H9 (cell line): ENCODE results near the gene PLD1. TPM values are rescaled to one million over a fixed set of nuclear protein-coding genes. Genes with fewer than 3 reads are reported as not detected.

ENCODE experiments used
- DNase-seq: peaks from one replicate; pipeline ENCODE4 v3.0.0-alpha.2; 2017
- H2AFZ ChIP-seq: one replicate; pipeline ENCODE4 v1.6.1; 2013; ENCODE audit warnings: mild to moderate bottlenecking, low read length, control low read depth, moderate library complexity
- H2AK5ac ChIP-seq: 2 replicates; pipeline ENCODE4 v1.6.1; 2013; ENCODE audit warnings: low read length, control low read depth, mixed read lengths; ENCODE audit not compliant: insufficient read length
- H2BK120ac ChIP-seq: one replicate; pipeline ENCODE4 v1.6.1; 2013; ENCODE audit warnings: low read depth, mild to moderate bottlenecking, low read length, control low read depth, inconsistent platforms; ENCODE audit not compliant: poor library complexity, severe bottlenecking
- H2BK12ac ChIP-seq: 2 replicates; pipeline ENCODE4 v1.6.1; 2013; ENCODE audit warnings: low read length, control low read depth, mixed read lengths, low read depth; ENCODE audit not compliant: insufficient read length
- H2BK15ac ChIP-seq: 2 replicates; pipeline ENCODE4 v1.6.1; 2013; ENCODE audit warnings: low read depth, low read length, control low read depth
- H2BK20ac ChIP-seq: one replicate; pipeline ENCODE4 v1.6.1; 2013; ENCODE audit warnings: low read depth, mild to moderate bottlenecking, low read length, control low read depth, inconsistent platforms; ENCODE audit not compliant: poor library complexity, severe bottlenecking
- H2BK5ac ChIP-seq: 2 replicates; pipeline ENCODE4 v1.6.1; 2013; ENCODE audit warnings: low read length, control low read depth, mixed read lengths; ENCODE audit not compliant: insufficient read length
- H3K14ac ChIP-seq: 2 replicates; pipeline ENCODE4 v1.6.1; 2013; ENCODE audit warnings: low read length, control low read depth; ENCODE audit not compliant: insufficient read depth
- H3K18ac ChIP-seq: 2 replicates; pipeline ENCODE4 v1.6.1; 2013; ENCODE audit warnings: low read depth, mild to moderate bottlenecking, mixed read lengths, low read length, control low read depth; ENCODE audit not compliant: insufficient read length
- H3K23ac ChIP-seq: 2 replicates; pipeline ENCODE4 v1.6.1; 2013; ENCODE audit warnings: low read length, control low read depth, mixed read lengths, low read depth; ENCODE audit not compliant: insufficient read length
- H3K23me2 ChIP-seq: 2 replicates; pipeline ENCODE4 v1.6.1; 2013; ENCODE audit warnings: low read depth, mild to moderate bottlenecking, mixed read lengths, low read length, control low read depth; ENCODE audit not compliant: insufficient read length, poor library complexity, severe bottlenecking
- H3K27ac ChIP-seq: 2 replicates; pipeline ENCODE4 v1.5.1; 2013; ENCODE audit warnings: low read length, control low read depth, mixed read lengths, low read depth; ENCODE audit not compliant: insufficient read length
- H3K27me3 ChIP-seq: 2 replicates; pipeline ENCODE4 v1.6.1; 2013; ENCODE audit warnings: low read length, control low read depth, inconsistent platforms; ENCODE audit not compliant: insufficient read depth
- H3K4ac ChIP-seq: 2 replicates; pipeline ENCODE4 v1.6.1; 2013; ENCODE audit warnings: low read depth, mild to moderate bottlenecking, control low read depth, inconsistent platforms, low read length, moderate library complexity
- H3K4me1 ChIP-seq: 2 replicates; pipeline ENCODE4 v1.6.1; 2013; ENCODE audit warnings: low read length, control low read depth, inconsistent platforms; ENCODE audit not compliant: insufficient read depth
- H3K4me2 ChIP-seq: 2 replicates; pipeline ENCODE4 v1.6.1; 2013; ENCODE audit warnings: low read length, control low read depth, mixed read lengths; ENCODE audit not compliant: insufficient read length, insufficient read depth
- H3K56ac ChIP-seq: 2 replicates; pipeline ENCODE4 v1.6.1; 2013; ENCODE audit warnings: low read depth, mild to moderate bottlenecking, mixed read lengths, low read length, control low read depth; ENCODE audit not compliant: insufficient read length
- H3K79me1 ChIP-seq: 2 replicates; pipeline ENCODE4 v1.6.1; 2013; ENCODE audit warnings: low read depth, mild to moderate bottlenecking, moderate library complexity, low read length, control low read depth, inconsistent platforms; ENCODE audit not compliant: insufficient read depth, poor library complexity, severe bottlenecking
- H3K79me2 ChIP-seq: 2 replicates; pipeline ENCODE4 v1.6.1; 2013; ENCODE audit warnings: low read length, control low read depth, inconsistent platforms; ENCODE audit not compliant: insufficient read depth
- H3K9ac ChIP-seq: 2 replicates; pipeline ENCODE4 v1.6.1; 2013; ENCODE audit warnings: low read length, control low read depth, mixed read lengths; ENCODE audit not compliant: insufficient read length; ENCODE audit errors: extremely low read depth
- H3K9me3 ChIP-seq: one replicate; pipeline ENCODE4 v1.6.1; 2013; ENCODE audit warnings: low read depth, low read length, inconsistent platforms; ENCODE audit not compliant: control insufficient read depth
- H3T11ph ChIP-seq: one replicate; pipeline ENCODE4 v1.6.1; 2013; ENCODE audit warnings: mild to moderate bottlenecking, low read length, control low read depth, inconsistent platforms
- H4K20me1 ChIP-seq: one replicate; pipeline ENCODE4 v1.6.1; 2013; ENCODE audit not compliant: control insufficient read depth, insufficient read length, insufficient read depth
- H4K5ac ChIP-seq: 2 replicates; pipeline ENCODE4 v1.6.1; 2013; ENCODE audit warnings: low read depth, mild to moderate bottlenecking, mixed read lengths, low read length, control low read depth; ENCODE audit not compliant: insufficient read length
- H4K8ac ChIP-seq: replicated peaks from 2 replicates; pipeline ENCODE4 v1.6.1; 2013; ENCODE audit warnings: low read length, control low read depth, mixed read lengths, low read depth; ENCODE audit not compliant: insufficient read length
- H4K91ac ChIP-seq: 2 replicates; pipeline ENCODE4 v1.6.1; 2013; ENCODE audit warnings: low read depth, mild to moderate bottlenecking, moderate library complexity, mixed read lengths, low read length, control low read depth; ENCODE audit not compliant: insufficient read length
- H3K27ac Mint-ChIP-seq, 3 experiments: 2 replicates in 2 of 3; 3 replicates in 1 of 3; pipeline ENCODE4 v1.8.0; 2020 to 2021; ENCODE audit warnings: mixed read lengths in 3 of 3, mild to moderate bottlenecking in 1 of 3, moderate library complexity in 1 of 3
- H3K27me3 Mint-ChIP-seq: 2 replicates; pipeline ENCODE4 v1.8.0; 2021; ENCODE audit warnings: low read depth, mild to moderate bottlenecking, moderate library complexity, mixed read lengths
- H3K36me3 Mint-ChIP-seq, 3 experiments: 2 replicates in 2 of 3; 3 replicates in 1 of 3; pipeline ENCODE4 v1.8.0; 2020 to 2021; ENCODE audit warnings: low read depth in 3 of 3, mixed read lengths in 3 of 3; ENCODE audit not compliant: insufficient read depth in 1 of 3
- H3K4me1 Mint-ChIP-seq, 2 experiments: 2 replicates each; pipeline ENCODE4 v1.8.0; 2020; ENCODE audit warnings: mixed read lengths in 2 of 2
- H3K4me3 Mint-ChIP-seq, 2 experiments: 2 replicates in 1 of 2; 3 replicates in 1 of 2; pipeline ENCODE4 v1.8.0; 2020 to 2021; ENCODE audit warnings: mild to moderate bottlenecking in 2 of 2, mixed read lengths in 2 of 2, moderate library complexity in 1 of 2
- H3K9me3 Mint-ChIP-seq, 2 experiments: 2 replicates in 1 of 2; 3 replicates in 1 of 2; pipeline ENCODE4 v1.8.0; 2020; ENCODE audit warnings: mild to moderate bottlenecking in 2 of 2, mixed read lengths in 2 of 2, moderate library complexity in 1 of 2
- CTCF ChIP-seq: fragments of 200-600 bp; sonication (generic); conservative IDR thresholded peaks from 3 replicates; pipeline ENCODE4 v1.8.0; 2021; ENCODE audit warnings: antibody characterized with exemption, mild to moderate bottlenecking
- WGBS: extraction: QIAGEN DNeasy Blood & Tissue Kit; methylation state at CpG from one replicate; pipeline ENCODE4 v1.1.7; 2013; ENCODE audit warnings: missing lambda C conversion rate, low lambda C conversion rate, mixed read lengths; ENCODE audit not compliant: insufficient read length; ENCODE audit errors: extremely low coverage; 5-methylcytosine and 5-hydroxymethylcytosine counted together
- total RNA-seq: library from RNA; stranded (reverse); gene quantifications from 2 replicates; pipeline ENCODE4 v1.2.1, GENCODE V29; 2021

Gene PLD1
- total RNA-seq, 1 experiment from 2014 or later, result 1.8 TPM

- Histone ChIP-seq H2AK5ac (no peak overlapping the region), H3K4ac (no peak overlapping the region), H4K8ac (no peak overlapping the region), H3K14ac (no peak overlapping the region), H4K20me1 (no peaks in the 10 kb centered on the region), H3K27me3 (no peaks in the 10 kb centered on the region), H3K9me3 (peaks cover 7% of the 10 kb centered on the region), H3K27ac (no peak overlapping the region), H3K23me2 (no peaks in the 10 kb centered on the region), H3K4me2 (no peak overlapping the region), H3K9ac (no peak overlapping the region), H3K18ac (no peak overlapping the region), H3K4me1 (no peaks in the 10 kb centered on the region), H3K79me2 (no peaks in the 10 kb centered on the region), H3K23ac (no peak overlapping the region), H4K91ac (no peak overlapping the region), H2BK12ac (no peak overlapping the region), H2BK120ac (no peak overlapping the region), H3T11ph (no peak overlapping the region), H2AFZ (no peak overlapping the region), H2BK20ac (no peak overlapping the region), H3K79me1 (no peaks in the 10 kb centered on the region), H3K56ac (no peak overlapping the region), H2BK5ac (no peak overlapping the region), H4K5ac (no peak overlapping the region), H2BK15ac (no peak overlapping the region)
- TF ChIP-seq CTCF, result no peak
- Mint-ChIP-seq H3K36me3 (peaks cover 11 to 34% (median 23%) of the 10 kb centered on the region in 3 experiments), H3K4me3 (no peak overlapping the region), H3K4me1 (peaks cover 5 to 12% of the 10 kb centered on the region in 2 experiments; a peak in 2 of 4 replicates), H3K27ac (no peak overlapping the region), H3K27me3 (peaks cover 3% of the 10 kb centered on the region), H3K9me3 (peaks cover 35 to 39% of the 10 kb centered on the region in 2 experiments)
- DNase-seq, result no peak
- no CpG with 5 or more reads among the region's 5 CpGs for WGBS
These were observed 41.4 kb upstream of the PLD1 start for GRCh38 chr3:171851660-171852058.
